Epithelial cell of esophagus (primary cell): Measurements from ENCODE around the gene ADCY10.

Source experiments
- DNase-seq: peaks from one replicate; pipeline ENCODE4 v3.0.0; 2010; ENCODE audit warnings: low read depth
- H3K4me3 ChIP-seq: 2 replicates; pipeline ENCODE4 v1.5.1; 2011; ENCODE audit warnings: mild to moderate bottlenecking, low read length, control low read depth
- TF ChIP-seq, protein P1 (sequence below): IDR thresholded peaks from 2 replicates; pipeline ENCODE4 v1.5.1; 2011; ENCODE audit warnings: low read depth, mild to moderate bottlenecking, low read length, control low read depth, inconsistent platforms; ENCODE audit not compliant: insufficient read depth; ENCODE audit errors: missing control alignments

The ADCY10 gene

DNA sequence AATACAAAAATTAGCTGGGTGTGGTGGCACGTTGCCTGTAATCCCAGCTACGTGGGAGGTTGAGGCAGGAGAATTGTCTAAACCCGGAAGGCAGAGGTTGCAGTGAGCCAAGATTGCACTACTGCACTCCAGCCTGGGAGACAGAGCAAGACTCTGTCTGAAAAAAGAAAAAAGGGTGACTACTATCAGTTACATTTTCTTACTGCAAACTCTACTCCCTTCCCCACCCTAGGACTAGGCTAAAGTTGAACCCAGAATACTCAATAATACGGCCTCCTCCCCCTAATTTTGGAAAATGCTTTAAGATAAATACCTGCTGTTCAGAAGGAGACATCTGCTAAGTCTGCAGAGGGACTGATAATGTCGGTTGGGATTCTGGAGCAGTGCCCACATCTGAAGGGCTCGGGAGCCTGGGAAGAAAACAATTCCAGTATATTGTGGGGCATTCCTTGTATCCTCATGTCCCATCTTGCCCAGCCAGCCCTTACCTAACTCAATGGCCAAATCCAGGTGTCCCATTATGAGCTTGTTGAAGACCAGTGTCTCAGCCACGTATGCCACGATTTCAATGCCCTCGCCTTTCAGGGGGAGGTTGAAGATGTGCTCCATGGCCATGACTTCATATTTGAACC is 89.7 kb downstream of the ADCY10 start:
- DNase-seq: peak; percentile 58
- H3K4me3 ChIP-seq: no peak overlapping the region
- TF ChIP-seq, protein P1, sequence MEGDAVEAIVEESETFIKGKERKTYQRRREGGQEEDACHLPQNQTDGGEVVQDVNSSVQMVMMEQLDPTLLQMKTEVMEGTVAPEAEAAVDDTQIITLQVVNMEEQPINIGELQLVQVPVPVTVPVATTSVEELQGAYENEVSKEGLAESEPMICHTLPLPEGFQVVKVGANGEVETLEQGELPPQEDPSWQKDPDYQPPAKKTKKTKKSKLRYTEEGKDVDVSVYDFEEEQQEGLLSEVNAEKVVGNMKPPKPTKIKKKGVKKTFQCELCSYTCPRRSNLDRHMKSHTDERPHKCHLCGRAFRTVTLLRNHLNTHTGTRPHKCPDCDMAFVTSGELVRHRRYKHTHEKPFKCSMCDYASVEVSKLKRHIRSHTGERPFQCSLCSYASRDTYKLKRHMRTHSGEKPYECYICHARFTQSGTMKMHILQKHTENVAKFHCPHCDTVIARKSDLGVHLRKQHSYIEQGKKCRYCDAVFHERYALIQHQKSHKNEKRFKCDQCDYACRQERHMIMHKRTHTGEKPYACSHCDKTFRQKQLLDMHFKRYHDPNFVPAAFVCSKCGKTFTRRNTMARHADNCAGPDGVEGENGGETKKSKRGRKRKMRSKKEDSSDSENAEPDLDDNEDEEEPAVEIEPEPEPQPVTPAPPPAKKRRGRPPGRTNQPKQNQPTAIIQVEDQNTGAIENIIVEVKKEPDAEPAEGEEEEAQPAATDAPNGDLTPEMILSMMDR: no peak

DNA sequence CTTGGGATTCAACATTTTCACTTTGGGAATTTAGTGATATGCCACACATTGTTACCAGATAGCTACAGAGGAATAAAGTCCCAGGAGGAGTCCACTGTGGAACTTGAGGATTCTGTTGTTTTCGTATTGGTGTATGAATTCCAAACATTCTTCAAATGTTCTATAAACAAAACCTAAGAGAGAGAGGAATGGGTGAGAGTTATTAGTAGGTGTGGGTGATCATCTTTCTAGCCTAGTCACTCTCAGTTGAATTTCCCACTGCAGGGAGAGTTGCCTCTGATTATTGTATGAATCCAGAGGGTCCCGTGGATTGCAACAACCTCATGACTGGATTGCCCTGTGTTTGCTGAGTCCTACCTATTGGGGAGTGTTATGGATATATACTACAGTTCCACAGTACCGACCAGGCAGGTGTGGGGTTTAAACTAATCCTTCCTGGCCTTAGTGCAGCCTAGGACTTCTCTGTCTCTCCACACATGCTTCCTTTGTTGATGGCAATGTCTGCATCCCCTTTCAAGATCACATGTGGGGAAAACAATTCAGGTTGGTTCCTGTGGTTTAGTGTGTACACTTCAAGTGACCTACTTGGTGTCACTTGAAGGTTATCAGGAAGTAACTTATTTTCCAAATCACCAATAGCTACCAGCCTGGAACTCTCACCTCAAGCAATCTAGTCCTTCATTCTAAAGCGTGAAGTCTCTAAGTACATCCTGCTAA is 91.8 kb downstream of the ADCY10 start:
- TF ChIP-seq, protein P1: no peak
- no peak overlapping the region for H3K4me3 ChIP-seq
- no peak for DNase-seq

DNA sequence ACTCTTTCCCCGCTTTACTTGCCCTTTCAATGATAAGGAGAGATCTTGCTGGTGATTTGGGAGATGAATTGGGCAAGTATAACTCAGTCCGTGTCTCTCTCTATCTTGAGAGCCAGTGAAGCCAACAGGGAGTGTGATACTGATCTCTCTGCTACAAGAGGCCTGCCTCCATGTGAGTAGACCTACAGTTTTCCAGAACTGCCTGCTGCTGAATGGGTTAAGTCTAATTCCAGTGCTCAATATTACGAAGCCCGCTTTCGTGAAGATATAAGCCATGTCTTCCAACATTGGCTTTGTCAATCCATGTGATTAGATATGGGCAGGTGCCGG is 92.6 kb downstream of the ADCY10 start:
- TF ChIP-seq, protein P1: no peak
- DNase-seq: no peak
- no peak overlapping the region for H3K4me3 ChIP-seq

DNA sequence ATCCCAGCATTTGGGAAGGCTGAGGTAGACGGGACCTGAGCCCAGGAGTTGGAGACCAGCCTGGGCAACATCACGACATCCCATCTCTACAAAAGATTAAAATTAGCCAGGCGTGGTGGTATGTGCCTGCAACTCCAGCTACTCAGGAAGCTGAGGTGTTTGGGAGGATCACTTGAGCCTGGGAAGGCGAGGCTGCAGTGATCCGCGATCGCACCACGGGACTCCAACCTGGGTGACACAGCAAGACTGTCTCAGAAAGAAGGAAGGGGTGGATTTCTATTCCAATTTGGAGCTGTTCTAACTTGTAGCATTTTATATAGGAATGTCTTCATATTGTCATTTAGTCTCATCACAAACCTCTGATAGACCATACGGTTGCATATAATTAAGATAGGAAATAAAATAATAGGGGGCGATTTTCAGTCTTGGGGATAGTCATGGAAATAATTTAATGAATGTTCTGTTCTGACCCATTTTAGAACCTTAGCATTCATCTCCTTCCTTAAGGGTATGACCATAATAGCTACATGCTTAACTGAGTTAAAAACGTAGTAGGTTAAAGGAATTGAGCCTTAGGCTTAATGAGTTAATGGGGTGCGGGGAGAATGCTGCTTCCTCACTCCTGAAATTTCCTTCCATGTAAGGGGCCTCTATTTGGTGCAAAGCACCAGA is 93.1 kb downstream of the ADCY10 start:
- no peak overlapping the region for H3K4me3 ChIP-seq
- peak; percentile 74 for DNase-seq
- TF ChIP-seq, protein P1: no peak

DNA sequence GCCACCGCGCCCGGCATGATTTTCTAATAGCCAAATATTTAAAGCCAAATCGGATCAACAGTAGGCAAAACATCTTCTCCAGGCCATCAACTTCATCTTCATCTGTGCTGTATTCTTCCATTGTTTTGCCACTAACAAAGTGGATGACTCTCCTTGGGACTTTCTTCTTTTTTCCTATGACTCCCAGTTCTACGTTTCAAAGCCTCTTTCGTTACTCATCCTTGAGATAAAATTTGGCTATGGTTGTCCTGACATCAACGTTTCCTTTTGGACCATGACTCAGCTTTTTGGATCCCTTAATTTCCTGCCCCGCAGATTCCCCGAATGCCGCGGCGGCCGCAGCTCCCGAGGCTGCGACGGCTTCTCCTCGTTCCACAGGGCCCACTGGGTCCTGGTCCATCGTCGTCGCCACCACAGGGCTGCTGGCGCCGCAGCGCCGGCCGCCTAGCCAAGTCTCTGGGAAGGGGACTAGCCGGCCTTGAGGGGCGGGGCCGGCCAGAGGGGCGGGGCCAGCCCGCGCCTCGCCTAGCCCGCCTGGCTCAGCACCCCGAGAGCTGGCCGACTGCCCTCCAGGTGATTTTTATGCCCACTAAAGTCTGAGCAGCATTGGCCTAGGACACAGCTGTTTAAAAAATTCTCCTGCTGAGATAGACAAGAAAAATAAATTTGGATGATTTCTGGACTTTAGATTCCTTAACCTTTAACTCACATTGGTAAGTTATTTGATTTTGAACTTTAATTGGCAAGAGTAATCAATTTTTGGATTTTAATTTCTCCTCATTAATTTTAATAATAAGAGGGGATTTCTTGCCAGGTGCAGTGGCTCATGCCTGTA is 93.9 kb downstream of the ADCY10 start:
- DNase-seq: peak; percentile 82
- peak overlapping the region; percentile 34 for H3K4me3 ChIP-seq
- TF ChIP-seq, protein P1: no peak

DNA sequence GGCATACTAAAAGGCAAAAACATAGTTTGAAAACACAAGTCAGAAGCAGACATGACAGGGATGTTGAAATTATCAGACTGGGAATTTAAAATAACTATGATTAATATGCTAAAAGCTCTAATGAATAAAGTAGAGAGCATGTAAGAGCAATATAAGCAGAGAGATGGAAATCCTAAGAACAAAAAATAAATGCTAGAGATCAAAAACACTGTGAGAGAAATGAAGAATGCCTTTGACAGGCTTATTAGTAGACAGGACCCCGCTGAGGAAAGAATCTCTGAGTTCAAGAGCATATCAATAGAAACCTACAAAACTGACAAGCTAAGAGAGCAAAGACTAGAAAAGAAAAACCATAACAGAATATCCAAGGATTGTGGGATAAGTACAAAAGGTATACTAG is 98.3 kb downstream of the ADCY10 start:
- DNase-seq: no peak
- no peak overlapping the region for H3K4me3 ChIP-seq
- TF ChIP-seq, protein P1: no peak
